A375 (cell line): ENCODE measurements around the gene ARL4C. TPM values are rescaled to one million over a fixed set of nuclear protein-coding genes. Genes with fewer than 3 reads are reported as not detected.

ENCODE experiments used
- total RNA-seq: library from RNA; depleted of rRNA; stranded (reverse); fragments of >200 nt; shearing (Covaris generic); gene quantifications from 2 replicates; pipeline ENCODE4 v1.2.3, GENCODE V29; 2014; rRNA removed

ARL4C gene, protein sequence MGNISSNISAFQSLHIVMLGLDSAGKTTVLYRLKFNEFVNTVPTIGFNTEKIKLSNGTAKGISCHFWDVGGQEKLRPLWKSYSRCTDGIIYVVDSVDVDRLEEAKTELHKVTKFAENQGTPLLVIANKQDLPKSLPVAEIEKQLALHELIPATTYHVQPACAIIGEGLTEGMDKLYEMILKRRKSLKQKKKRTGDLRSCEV
- total RNA-seq = 9.2 and 10.6 TPM in 2 replicates

DNA sequence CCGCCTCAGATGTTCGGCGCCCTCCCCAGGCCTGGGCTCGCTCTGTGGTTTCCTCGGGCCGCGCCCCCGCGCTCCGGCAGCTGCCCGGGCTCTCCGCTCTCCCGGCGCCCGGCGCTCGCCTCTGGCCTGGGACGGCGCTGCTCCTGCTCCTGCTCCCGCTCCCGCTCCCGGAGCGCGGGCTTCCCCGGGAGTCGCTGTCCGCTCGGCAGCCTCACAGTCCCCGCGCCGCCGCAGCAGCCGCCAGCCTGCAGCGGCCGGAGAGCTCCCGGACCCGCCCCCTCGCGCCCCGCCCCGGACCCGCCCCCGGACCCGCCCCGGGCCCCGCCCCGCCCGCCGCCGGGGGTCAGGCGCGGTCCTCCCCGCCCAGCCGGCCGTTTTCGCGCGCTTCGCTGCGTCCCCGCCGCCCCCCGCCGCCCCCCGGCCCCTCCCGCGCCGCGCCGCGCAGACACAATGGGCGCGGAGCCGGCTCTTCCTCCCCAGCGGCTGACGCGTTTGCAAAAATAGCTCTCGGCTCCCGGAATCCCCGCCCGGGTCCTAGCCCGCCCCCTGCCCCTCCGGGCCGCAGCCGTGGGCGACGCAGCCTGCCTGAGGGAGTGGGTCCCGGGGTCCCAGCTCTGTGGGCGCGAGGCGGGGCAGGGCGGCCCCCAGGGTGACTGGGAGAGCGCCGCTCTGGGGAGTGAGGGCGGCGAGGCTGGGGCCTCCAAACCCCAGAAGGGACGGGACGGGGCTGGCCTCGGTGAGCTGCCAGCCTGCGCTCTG, at the start of gene ARL4C:
ARL4C (minus strand) TSS at position 247 of the 759 bp plus-strand sequence. CDS start 495 bp downstream, outside the sequence.

